GM12878 (cell line): ENCODE measurements around the gene LYPD4. TPM values are rescaled to one million over a fixed set of nuclear protein-coding genes. Genes with fewer than 3 reads are reported as not detected.

Source experiments
- ASH2L ChIP-seq: fragments of 300-600, 200-600 bp; sonication (generic); IDR thresholded peaks from 2 replicates; pipeline ENCODE4 v1.6.1; 2017; ENCODE audit warnings: low read depth, mild to moderate bottlenecking, borderline replicate concordance
- E2F8 ChIP-seq: fragments of 450-650 bp; IDR thresholded peaks from 2 replicates; pipeline ENCODE4 v1.6.1; 2018; ENCODE audit warnings: mild to moderate bottlenecking, low read depth, moderate library complexity; ENCODE audit not compliant: partially characterized antibody
- ELK1 ChIP-seq: IDR thresholded peaks from 2 replicates; pipeline ENCODE4 v1.6.1; 2012; ENCODE audit warnings: low read depth, low read length, improper control_type of control experiment
- ESRRA ChIP-seq: IDR thresholded peaks from 2 replicates; pipeline ENCODE4 v1.6.1; 2012; ENCODE audit warnings: mild to moderate bottlenecking, low read length, improper control_type of control experiment
- IKZF1 ChIP-seq: fragments of 450-650 bp; conservative IDR thresholded peaks from 2 replicates; pipeline ENCODE4 v1.6.1; 2017; ENCODE audit warnings: antibody characterized with exemption, mild to moderate bottlenecking
- LARP7 ChIP-seq: fragments of 450-650 bp; IDR thresholded peaks from 2 replicates; pipeline ENCODE4 v1.6.1; 2017; ENCODE audit warnings: mild to moderate bottlenecking
- NFXL1 ChIP-seq: fragments of 450-650 bp; IDR thresholded peaks from 2 replicates; pipeline ENCODE4 v1.6.1; 2017; ENCODE audit warnings: antibody characterized with exemption, mild to moderate bottlenecking, borderline replicate concordance
- PAX5 ChIP-seq: IDR thresholded peaks from 2 replicates; pipeline ENCODE4 v1.6.1; 2011; ENCODE audit warnings: low read depth, low read length, borderline replicate concordance
- PKNOX1 ChIP-seq: fragments of 450-650 bp; IDR thresholded peaks from 2 replicates; pipeline ENCODE4 v1.6.1; 2016; ENCODE audit warnings: mild to moderate bottlenecking
- POLR2A ChIP-seq: IDR thresholded peaks from 2 replicates; pipeline ENCODE4 v1.6.1; 2011; ENCODE audit warnings: low read depth, mild to moderate bottlenecking, low read length
- RB1 ChIP-seq: fragments of 450-650 bp; formaldehyde crosslinking; IDR thresholded peaks from 2 replicates; pipeline ENCODE4 v1.6.1; 2017; ENCODE audit warnings: mild to moderate bottlenecking, borderline replicate concordance
- SMARCA5 ChIP-seq: fragments of 450-650 bp; IDR thresholded peaks from 2 replicates; pipeline ENCODE4 v1.6.1; 2017; ENCODE audit warnings: mild to moderate bottlenecking
- SPI1 ChIP-seq: IDR thresholded peaks from 2 replicates; pipeline ENCODE4 v1.6.1; 2011; ENCODE audit warnings: low read depth, mild to moderate bottlenecking, low read length, moderate library complexity, borderline replicate concordance; ENCODE audit not compliant: insufficient read depth
- YBX1 ChIP-seq: fragments of 450-650 bp; IDR thresholded peaks from 2 replicates; pipeline ENCODE4 v1.6.1; 2016; ENCODE audit warnings: antibody characterized with exemption
- ZBTB40 ChIP-seq: fragments of 450-650 bp; IDR thresholded peaks from 2 replicates; pipeline ENCODE4 v1.6.1; 2016; ENCODE audit warnings: mild to moderate bottlenecking, moderate library complexity, borderline replicate concordance
- ZNF592 ChIP-seq: fragments of 450-650 bp; IDR thresholded peaks from 2 replicates; pipeline ENCODE4 v1.6.1; 2017; ENCODE audit warnings: mild to moderate bottlenecking, moderate library complexity
- polyA plus RNA-seq, 11 experiments: library from polyadenylated mRNA; depleted of rRNA in 4 of 11; unstranded in 6 of 11; stranded (reverse) in 5 of 11; fragments of >200 nt; fragmentation: Nextera tagmentation in 4 of 11; fragmentation: Illumina TruSeq in 1 of 11; extraction: Ambion mirVana in 4 of 11; extraction: Trizol in 1 of 11; gene quantifications; 1 replicate in 1 of 11; 2 replicates in 10 of 11; pipeline versions ENCODE4 v1.2.1 to v1.2.3, GENCODE V29; 2011 to 2016; ENCODE audit warnings: inconsistent platforms in 2 of 11, missing spikeins in 2 of 11, low read depth in 1 of 11
- total RNA-seq, 4 experiments: library from RNA; depleted of rRNA in 3 of 4; stranded (reverse); fragments of >200 nt in 3 of 4; fragmentation: Illumina TruSeq in 1 of 4; extraction: Trizol in 1 of 4; gene quantifications; 2 replicates each; pipeline versions ENCODE4 v1.2.1 to v1.2.3, GENCODE V29; 2013 to 2021

LYPD4 gene
- total and polyA plus RNA-seq, 10 of the 15 experiments (the other 5 are each of a cell fraction or from before 2014, with no cell fraction given): not detected

GRCh38 chr19:41871573-41872383 lies 27.3 kb upstream of the LYPD4 start (continued):
- TF ChIP-seq RB1 (0 out of 2 replicates have a peak, but pooled peaks have one; percentile 24), ZBTB40 (peak; percentile 27; the same call in 1 of the 2 replicates), IKZF1 (peak; percentile 99), LARP7 (peak; percentile 22; the same call in 1 of the 2 replicates), ELK1 (peak; percentile 39; the same call in 1 of the 2 replicates), ESRRA (no peak), SMARCA5 (no peak; the same call in 1 of the 2 replicates), SPI1 (peak; percentile 22), PKNOX1 (peak; percentile 75), ASH2L (0 out of 2 replicates have a peak, but pooled peaks have one; percentile 36), ZNF592 (no peak), YBX1 (no peak), PAX5 (peak; percentile 69), POLR2A (peak; percentile 91), NFXL1 (no peak), E2F8 (peak; percentile 50)
